AG04450 (cell line): ENCODE data around the gene MIS18BP1. TPM values are rescaled to one million over a fixed set of nuclear protein-coding genes. Genes with fewer than 3 reads are reported as not detected.

Source experiments
- CTCF ChIA-PET: fragments of 300-600, 350-600 bp; formaldehyde crosslinking; extraction: SDS; loops from one replicate; lab custom pipeline; 2022; ENCODE audit warnings: antibody characterized with exemption, inconsistent platforms; lab: Charles Lee
- POLR2A ChIA-PET: fragments of 350-600 bp; formaldehyde crosslinking; extraction: SDS; loops from one replicate; lab custom pipeline; 2021; ENCODE audit warnings: antibody characterized with exemption, inconsistent platforms; lab: Yijun Ruan, JAX
- DNase-seq: peaks from one replicate; pipeline ENCODE4 v3.0.0-alpha.2; 2011; ENCODE audit warnings: low read depth, low spot score
- H3K27ac ChIP-seq: one replicate; pipeline ENCODE4 v1.5.1; 2012; ENCODE audit warnings: low read depth, low read length, control low read depth
- H3K27me3 ChIP-seq: one replicate; pipeline ENCODE4 v1.6.0; 2012; ENCODE audit warnings: low read length; ENCODE audit not compliant: control insufficient read depth, insufficient read depth
- H3K4me3 ChIP-seq: 2 replicates; pipeline ENCODE4 v1.5.1; 2011; ENCODE audit warnings: mild to moderate bottlenecking, low read depth, low read length, control low read depth
- H3K9me3 ChIP-seq: 2 replicates; pipeline ENCODE4 v1.5.1; 2012; ENCODE audit warnings: low read length; ENCODE audit not compliant: control insufficient read depth, insufficient read depth
- CTCF ChIP-seq: IDR thresholded peaks from 2 replicates; pipeline ENCODE4 v1.5.1; 2011; ENCODE audit warnings: low read depth, low read length, control low read depth, inconsistent platforms
- polyA plus RNA-seq: library from polyadenylated mRNA; depleted of rRNA; stranded (reverse); fragments of >200 nt; gene quantifications from 2 replicates; pipeline ENCODE4 v1.2.3, GENCODE V29; 2011

MIS18BP1 gene
- polyA plus RNA-seq, 1 experiment: 12.9 TPM

GRCh38 chr14:45247427-45247826 lies 5.6 kb downstream of the MIS18BP1 start:
- DNase-seq: no peak
- ChIA-PET POLR2A (interaction anchor here (0.6 kb wide), 1 partner anchor 67 kb away, joined by 3 read pairs; no protein-coding TSS in a partner anchor), CTCF (no interaction called here)
- no peak for TF ChIP-seq CTCF
- H3K9me3 ChIP-seq: no peaks in the 10 kb centered on the region; the same call in 1 of the 2 replicates
- H3K27me3 ChIP-seq: no peaks in the 10 kb centered on the region
- H3K4me3 ChIP-seq: no peak overlapping the region
- H3K27ac ChIP-seq: no peak overlapping the region

GRCh38 chr14:45246691-45247090 lies 6.3 kb downstream of the MIS18BP1 start:
- DNase-seq: no peak
- ChIA-PET CTCF (no interaction called here), POLR2A (no interaction called here)

GRCh38 chr14:45246151-45246550 lies 6.9 kb downstream of the MIS18BP1 start:
- no peak for DNase-seq
- Histone ChIP-seq H3K27me3 (no peaks in the 10 kb centered on the region), H3K4me3 (no peak overlapping the region), H3K9me3 (no peaks in the 10 kb centered on the region; the same call in 1 of the 2 replicates), H3K27ac (no peak overlapping the region)
- POLR2A ChIA-PET: no interaction called here
- CTCF ChIA-PET: no interaction called here
- TF ChIP-seq CTCF: no peak

More at GRCh38 chr14:45246691-45247090, 6.3 kb downstream of the MIS18BP1 start:
- Histone ChIP-seq H3K9me3 (no peaks in the 10 kb centered on the region; the same call in 1 of the 2 replicates), H3K27ac (no peak overlapping the region), H3K4me3 (no peak overlapping the region), H3K27me3 (no peaks in the 10 kb centered on the region)
- no peak for TF ChIP-seq CTCF

GRCh38 chr14:45242706-45243105 lies 10.3 kb downstream of the MIS18BP1 start:
- TF ChIP-seq CTCF: no peak
- Histone ChIP-seq H3K4me3 (no peak overlapping the region), H3K27ac (no peak overlapping the region), H3K27me3 (no peaks in the 10 kb centered on the region), H3K9me3 (no peaks in the 10 kb centered on the region)
- no peak for DNase-seq
- ChIA-PET CTCF (interaction anchor here (1.4 to 2.0 kb wide), 2 partner anchors 11 to 26 kb away, joined by 3 to 5 read pairs; no protein-coding TSS in a partner anchor), POLR2A (interaction anchor here (0.5 kb wide), 1 partner anchor 73 kb away, joined by 5 read pairs; no protein-coding TSS in a partner anchor)

GRCh38 chr14:45238988-45239387 lies 14.0 kb downstream of the MIS18BP1 start:
- CTCF ChIA-PET: no interaction called here
- no peak overlapping the region for H3K4me3 ChIP-seq
- TF ChIP-seq CTCF: no peak
- H3K27ac ChIP-seq: no peak overlapping the region
- POLR2A ChIA-PET: no interaction called here
- no peak for DNase-seq
- H3K9me3 ChIP-seq: no peaks in the 10 kb centered on the region
- no peaks in the 10 kb centered on the region for H3K27me3 ChIP-seq
